B cell (primary cell): ENCODE measurements around the gene RNASE4. TPM values are rescaled to one million over a fixed set of nuclear protein-coding genes. Genes with fewer than 3 reads are reported as not detected.

Experiments
- ATAC-seq: fragments of 200-7000 bp; cut with Tn5 transposase; one replicate; pipeline ENCODE4 v1.10.0; 2021; ENCODE audit warnings: low read depth, mild to moderate bottlenecking, moderate number of reproducible peaks, moderate library complexity
- CTCF ChIA-PET: fragments of 350-600 bp; sonication (Branson Sonifier 250); formaldehyde crosslinking; loops from one replicate; lab custom pipeline; 2021; ENCODE audit warnings: antibody characterized with exemption, inconsistent platforms; lab: Charles Lee
- POLR2A ChIA-PET: fragments of 350-600 bp; sonication (Branson Sonifier 250); formaldehyde crosslinking; loops from one replicate; lab custom pipeline; 2021; ENCODE audit warnings: antibody characterized with exemption; lab: Charles Lee
- DNase-seq: peaks from one replicate; pipeline ENCODE4 v3.0.0; 2013
- H2AFZ ChIP-seq: 2 replicates; pipeline ENCODE4 v1.6.1; 2012; ENCODE audit warnings: mild to moderate bottlenecking, low read depth, low read length; ENCODE audit not compliant: insufficient read depth, poor library complexity, severe bottlenecking
- H3K27ac ChIP-seq, 2 donors: 1 replicate in 1 of 2; 2 replicates in 1 of 2; pipeline ENCODE4 v1.5.1; 2012 to 2013; ENCODE audit warnings: low read length in 2 of 2, mild to moderate bottlenecking in 2 of 2, moderate library complexity in 1 of 2
- H3K27me3 ChIP-seq, 4 experiments: fragments of 200-600 bp in 1 of 4; sonication (generic) in 1 of 4; replicated peaks in 1 of 4; 1 replicate in 2 of 4; 2 replicates in 2 of 4; pipeline versions ENCODE4 v1.6.1 to v1.7.0; 2013 to 2016; ENCODE audit warnings: low read length in 3 of 4, mild to moderate bottlenecking in 2 of 4, mixed read lengths in 1 of 4, moderate library complexity in 1 of 4; ENCODE audit not compliant: insufficient read depth in 4 of 4, control insufficient read depth in 3 of 4; ENCODE audit errors: control extremely low read depth in 1 of 4
- H3K36me3 ChIP-seq, 2 experiments: replicated peaks in 1 of 2; 1 replicate in 1 of 2; 2 replicates in 1 of 2; pipeline versions ENCODE4 v1.6.1 to v1.7.1; 2013; ENCODE audit warnings: low read length in 1 of 2; ENCODE audit not compliant: insufficient read depth in 2 of 2, control insufficient read depth in 1 of 2; ENCODE audit errors: control extremely low read depth in 1 of 2, extremely low read depth in 1 of 2
- H3K4me1 ChIP-seq, 2 donors: fragments of 200-600 bp in 1 of 2; sonication (generic) in 1 of 2; 1 replicate in 1 of 2; 2 replicates in 1 of 2; pipeline versions ENCODE4 v1.5.1 to v1.6.1; 2013 to 2017; ENCODE audit warnings: low read length in 2 of 2; ENCODE audit not compliant: control insufficient read depth in 2 of 2, insufficient read depth in 2 of 2
- H3K4me2 ChIP-seq: replicated peaks from 2 replicates; pipeline ENCODE3; 2012; ENCODE audit warnings: mild to moderate bottlenecking, low read depth, low read length; ENCODE audit not compliant: poor library complexity, severe bottlenecking
- H3K4me3 ChIP-seq, 5 experiments: fragments of 200-600 bp in 1 of 5; sonication (generic) in 1 of 5; 1 replicate in 3 of 5; 2 replicates in 2 of 5; pipeline versions ENCODE4 v1.5.1 to v1.7.0; 2011 to 2016; ENCODE audit warnings: low read length in 4 of 5, mild to moderate bottlenecking in 4 of 5, low read depth in 2 of 5, control low read depth in 1 of 5, moderate library complexity in 1 of 5; ENCODE audit not compliant: insufficient read depth in 1 of 5; ENCODE audit errors: control extremely low read depth in 1 of 5, extremely low read depth in 1 of 5
- H3K79me2 ChIP-seq: fragments of 200-600 bp; sonication (generic); one replicate; pipeline ENCODE4 v1.6.0; 2016; ENCODE audit warnings: low read length; ENCODE audit not compliant: control insufficient read depth, insufficient read depth
- H3K9ac ChIP-seq: fragments of 200-600 bp; sonication (generic); 2 replicates; pipeline ENCODE4 v1.6.1; 2017; ENCODE audit warnings: mild to moderate bottlenecking, low read length, moderate library complexity
- H3K9me3 ChIP-seq, 3 donors: one replicate each; pipeline versions ENCODE4 v1.6.1 to v1.7.1; 2013; ENCODE audit warnings: low read length in 2 of 3; ENCODE audit not compliant: control insufficient read depth in 2 of 3, insufficient read depth in 1 of 3; ENCODE audit errors: control extremely low read depth in 1 of 3
- H4K20me1 ChIP-seq: 2 replicates; pipeline ENCODE4 v1.6.0; 2012; ENCODE audit warnings: mild to moderate bottlenecking, low read length; ENCODE audit not compliant: insufficient read depth, control insufficient read depth, poor library complexity, severe bottlenecking
- H3K27ac Mint-ChIP-seq: one replicate; pipeline ENCODE4 v1.8.0; 2021; ENCODE audit warnings: mixed read lengths
- H3K27me3 Mint-ChIP-seq: one replicate; pipeline ENCODE4 v1.8.0; 2021; ENCODE audit warnings: mixed read lengths
- H3K4me1 Mint-ChIP-seq: one replicate; pipeline ENCODE4 v1.8.0; 2021; ENCODE audit warnings: mixed read lengths
- H3K4me3 Mint-ChIP-seq: one replicate; pipeline ENCODE4 v1.8.0; 2021; ENCODE audit warnings: mixed read lengths
- H3K9me3 Mint-ChIP-seq: one replicate; pipeline ENCODE4 v1.8.0; 2022; ENCODE audit warnings: mixed read lengths; ENCODE audit not compliant: insufficient read depth
- CTCF ChIP-seq: fragments of 200-600 bp; IDR thresholded peaks from one replicate; pipeline ENCODE4 v1.8.0; 2022; ENCODE audit warnings: antibody characterized with exemption, mild to moderate bottlenecking
- EZH2 ChIP-seq: IDR thresholded peaks from 2 replicates; pipeline ENCODE4 v1.6.1; 2012; ENCODE audit warnings: borderline replicate concordance, low read depth, mild to moderate bottlenecking, moderate library complexity, low read length; ENCODE audit not compliant: insufficient read depth, poor library complexity, severe bottlenecking
- WGBS: methylation state at CpG from one replicate; pipeline ENCODE4 v1.1.5; 2013; ENCODE audit warnings: missing lambda C conversion rate; ENCODE audit not compliant: insufficient coverage; 5-methylcytosine and 5-hydroxymethylcytosine counted together
- intact Hi-C: fragments of 100-400 bp; cut with micrococcal nuclease; formaldehyde crosslinking; loops from one replicate; pipeline ENCODE4 v1.10.0; 2022
- polyA plus RNA-seq: library from polyadenylated mRNA; depleted of rRNA; stranded (reverse); fragments of >200 nt; gene quantifications from 2 replicates; pipeline ENCODE4 v1.2.3, GENCODE V29; 2012
- total RNA-seq, 2 donors: library from RNA; stranded (reverse); fragments of 120-200 nt in 1 of 2; gene quantifications; 1 replicate in 1 of 2; 2 replicates in 1 of 2; pipeline versions ENCODE4 v1.2.3 to v1.2.4, GENCODE V29; 2013 to 2022

RNASE4 gene
- total and polyA plus RNA-seq, 2 donors (not counting 1 experiment from before 2014, with no cell fraction given), result 1.8 TPM

- Histone ChIP-seq H3K9ac (no peak overlapping the region), H3K79me2 (no peaks in the 10 kb centered on the region), H3K4me3 (no peak overlapping the region), H3K27me3 (no peaks in the 10 kb centered on the region), H4K20me1 (no peaks in the 10 kb centered on the region), H2AFZ (no peak overlapping the region), H3K9me3 (peaks cover 0 to 2% (median 0%) of the 10 kb centered on the region in 3 donors), H3K4me2 (no peak overlapping the region), H3K36me3 (no peaks in the 10 kb centered on the region), H3K4me1 (peaks cover 0 to 14% of the 10 kb centered on the region in 2 donors), H3K27ac (no peak overlapping the region)
- Mint-ChIP-seq H3K27ac (no peak overlapping the region), H3K27me3 (peaks cover 8% of the 10 kb centered on the region), H3K4me1 (peaks cover 24% of the 10 kb centered on the region), H3K9me3 (no peaks in the 10 kb centered on the region), H3K4me3 (no peak overlapping the region)
- no CpG with 5 or more reads among the region's 5 CpGs for WGBS
- intact Hi-C loops, result no loop called here
- TF ChIP-seq CTCF (no peak), EZH2 (no peak)
- POLR2A ChIA-PET, result no interaction called here
- ATAC-seq (no peak), DNase-seq (no peak)
- CTCF ChIA-PET, result interaction anchor here (0.6 to 1.2 kb wide), 3 partner anchors 10 to 402 kb away, joined by 3 read pairs; no protein-coding TSS in a partner anchor
Observed at GRCh38 chr14:20732477-20732876, 48.1 kb downstream of the RNASE4 start.

- Histone ChIP-seq H2AFZ (no peak overlapping the region), H3K4me2 (no peak overlapping the region), H3K9ac (no peak overlapping the region), H3K27me3 (no peaks in the 10 kb centered on the region), H3K79me2 (no peaks in the 10 kb centered on the region), H3K9me3 (peaks cover 0 to 2% (median 0%) of the 10 kb centered on the region in 3 donors), H4K20me1 (no peaks in the 10 kb centered on the region), H3K36me3 (no peaks in the 10 kb centered on the region), H3K27ac (no peak overlapping the region), H3K4me3 (no peak overlapping the region), H3K4me1 (peaks cover 0 to 14% of the 10 kb centered on the region in 2 donors)
- no peak for TF ChIP-seq CTCF
- no peak for TF ChIP-seq EZH2
- peaks cover 22% of the 10 kb centered on the region for H3K4me1 Mint-ChIP-seq
- 69% methylated on average over 3 of the region's 6 CpGs for WGBS
- POLR2A ChIA-PET, result no interaction called here
- CTCF ChIA-PET, result interaction anchor here (0.9 to 1.2 kb wide), 3 partner anchors 9 to 125 kb away, joined by 3 read pairs; no protein-coding TSS in a partner anchor
- no peaks in the 10 kb centered on the region for H3K9me3 Mint-ChIP-seq
- H3K4me3 Mint-ChIP-seq, result no peak overlapping the region
- intact Hi-C loops, result no loop called here
- no peak overlapping the region for H3K27ac Mint-ChIP-seq
- DNase-seq (no peak), ATAC-seq (no peak)
- peaks cover 5% of the 10 kb centered on the region for H3K27me3 Mint-ChIP-seq
Observed at GRCh38 chr14:20732979-20733635, 48.7 kb downstream of the RNASE4 start.
